ENCODE measurements around the gene GAS2.

GAS2 gene

DNA sequence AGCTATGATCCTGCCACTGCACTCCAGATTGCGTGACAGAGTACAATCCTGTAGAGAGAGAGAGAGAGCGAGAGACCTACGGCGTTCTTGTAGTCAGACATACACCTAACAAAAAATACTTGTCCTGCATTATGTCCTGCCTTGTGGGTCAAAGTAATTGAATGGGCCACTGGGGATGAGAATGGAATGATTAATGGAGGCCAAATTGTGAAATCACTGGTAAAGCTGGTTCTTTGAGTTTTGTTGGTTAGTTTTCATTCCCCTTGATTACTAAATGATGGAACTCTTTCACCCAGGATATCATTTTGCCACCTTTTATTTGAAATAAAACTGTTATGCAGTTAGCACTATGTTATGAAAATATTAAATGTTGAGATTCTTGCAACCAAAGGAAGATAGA lies 18.7 kb downstream of the GAS2 start:
- no peak overlapping the region for H3K27ac ChIP-seq (ENCODE audit: low read depth, low read length)
- H3K4me3 ChIP-seq (ENCODE audit: insufficient read depth, low read length, poor library complexity, severe bottlenecking): no peak overlapping the region
- H4K20me1 ChIP-seq (ENCODE audit: low read depth, low read length): no peaks in the 10 kb centered on the region; the same call in 1 of the 2 replicates
- H3K79me2 ChIP-seq (ENCODE audit: insufficient read depth, low read length): no peaks in the 10 kb centered on the region
- H3K9me3 ChIP-seq (ENCODE audit: insufficient read depth, low read length): no peaks in the 10 kb centered on the region
- H3K9ac ChIP-seq (ENCODE audit: low read length): no peak overlapping the region
- no peaks in the 10 kb centered on the region for H3K36me3 ChIP-seq (ENCODE audit: low read length)
- H3K4me2 ChIP-seq (ENCODE audit: low read depth, low read length, poor library complexity, severe bottlenecking): no peak overlapping the region
- H2AFZ ChIP-seq (ENCODE audit: low read depth, low read length, severe bottlenecking): no peak overlapping the region
- no peaks in the 10 kb centered on the region for H3F3A ChIP-seq (ENCODE audit: insufficient read depth)
- 0 out of 2 replicates have a peak, but pooled peaks cover 6% of the 10 kb centered on the region for H3K9me2 ChIP-seq (replicated peaks; ENCODE audit: insufficient read depth, low read length)
- no peak for TF ChIP-seq EZH2phosphoT487 (conservative IDR thresholded peaks at IDR 0.05; ENCODE audit: low read length)
- TF ChIP-seq, protein P1, sequence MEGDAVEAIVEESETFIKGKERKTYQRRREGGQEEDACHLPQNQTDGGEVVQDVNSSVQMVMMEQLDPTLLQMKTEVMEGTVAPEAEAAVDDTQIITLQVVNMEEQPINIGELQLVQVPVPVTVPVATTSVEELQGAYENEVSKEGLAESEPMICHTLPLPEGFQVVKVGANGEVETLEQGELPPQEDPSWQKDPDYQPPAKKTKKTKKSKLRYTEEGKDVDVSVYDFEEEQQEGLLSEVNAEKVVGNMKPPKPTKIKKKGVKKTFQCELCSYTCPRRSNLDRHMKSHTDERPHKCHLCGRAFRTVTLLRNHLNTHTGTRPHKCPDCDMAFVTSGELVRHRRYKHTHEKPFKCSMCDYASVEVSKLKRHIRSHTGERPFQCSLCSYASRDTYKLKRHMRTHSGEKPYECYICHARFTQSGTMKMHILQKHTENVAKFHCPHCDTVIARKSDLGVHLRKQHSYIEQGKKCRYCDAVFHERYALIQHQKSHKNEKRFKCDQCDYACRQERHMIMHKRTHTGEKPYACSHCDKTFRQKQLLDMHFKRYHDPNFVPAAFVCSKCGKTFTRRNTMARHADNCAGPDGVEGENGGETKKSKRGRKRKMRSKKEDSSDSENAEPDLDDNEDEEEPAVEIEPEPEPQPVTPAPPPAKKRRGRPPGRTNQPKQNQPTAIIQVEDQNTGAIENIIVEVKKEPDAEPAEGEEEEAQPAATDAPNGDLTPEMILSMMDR (IDR thresholded peaks at IDR 0.05; ENCODE audit: insufficient read depth, low read length, poor library complexity, severe bottlenecking): no peak
- H3K27me3 ChIP-seq (ENCODE audit: low read length): no peaks in the 10 kb centered on the region

DNA sequence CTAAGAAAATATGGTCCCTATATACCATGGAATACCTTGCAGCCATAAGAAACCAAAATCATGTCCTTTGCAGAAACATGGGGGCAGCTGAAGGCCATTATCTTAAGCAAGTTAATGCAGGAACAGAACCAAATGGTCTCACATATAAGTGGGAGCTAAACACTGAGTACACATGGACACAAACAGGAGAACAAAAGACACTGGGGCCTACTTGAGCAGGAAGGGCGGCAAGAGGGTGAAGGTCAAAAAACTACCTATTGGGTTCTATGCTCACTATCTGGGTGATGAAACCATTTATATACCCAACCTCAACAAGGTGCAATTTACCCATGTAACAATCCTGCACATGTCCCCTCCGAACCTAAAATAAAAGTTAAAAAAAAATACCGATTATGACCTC lies 22.5 kb downstream of the GAS2 start:
- no peaks in the 10 kb centered on the region for H4K20me1 ChIP-seq (ENCODE audit: low read depth, low read length)
- TF ChIP-seq, protein P1 (IDR thresholded peaks at IDR 0.05; ENCODE audit: insufficient read depth, low read length, poor library complexity, severe bottlenecking): no peak
- no peak overlapping the region for H3K9ac ChIP-seq (ENCODE audit: low read length)
- no peaks in the 10 kb centered on the region for H3K79me2 ChIP-seq (ENCODE audit: insufficient read depth, low read length)
- no peaks in the 10 kb centered on the region for H3K36me3 ChIP-seq (ENCODE audit: low read length)
- H3K9me2 ChIP-seq (replicated peaks; ENCODE audit: insufficient read depth, low read length): 0 out of 2 replicates have a peak, but pooled peaks cover 6% of the 10 kb centered on the region
- H2AFZ ChIP-seq (ENCODE audit: low read depth, low read length, severe bottlenecking): no peak overlapping the region
- H3K4me3 ChIP-seq (ENCODE audit: insufficient read depth, low read length, poor library complexity, severe bottlenecking): no peak overlapping the region
- H3K4me2 ChIP-seq (ENCODE audit: low read depth, low read length, poor library complexity, severe bottlenecking): no peak overlapping the region
- H3K9me3 ChIP-seq (ENCODE audit: insufficient read depth, low read length): no peaks in the 10 kb centered on the region
- H3K27me3 ChIP-seq (ENCODE audit: low read length): no peaks in the 10 kb centered on the region
- H3F3A ChIP-seq (ENCODE audit: insufficient read depth): no peaks in the 10 kb centered on the region
- H3K27ac ChIP-seq (ENCODE audit: low read depth, low read length): no peak overlapping the region

DNA sequence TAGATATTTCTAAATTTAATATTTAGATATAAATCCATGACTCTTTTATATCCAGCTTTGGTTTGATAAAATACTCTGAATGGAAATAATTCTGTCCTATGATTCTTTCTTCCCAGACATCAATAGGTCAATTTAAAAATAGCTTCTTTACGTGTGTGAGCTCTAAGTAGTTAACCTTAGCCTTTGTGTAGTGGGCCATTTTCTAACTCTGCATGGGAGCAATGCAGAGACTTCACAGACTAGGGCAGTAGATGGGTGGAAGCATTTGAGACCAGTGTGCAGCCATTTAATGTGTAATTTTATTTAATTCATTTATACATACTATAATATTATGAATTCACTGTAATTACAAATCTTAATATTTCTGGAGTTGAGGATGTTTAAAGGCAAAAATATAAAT lies 23.8 kb downstream of the GAS2 start:
- H2AFZ ChIP-seq (ENCODE audit: low read depth, low read length, severe bottlenecking): no peak overlapping the region
- no peak overlapping the region for H3K9ac ChIP-seq (ENCODE audit: low read length)
- TF ChIP-seq, protein P1 (IDR thresholded peaks at IDR 0.05; ENCODE audit: insufficient read depth, low read length, poor library complexity, severe bottlenecking): no peak
- TF ChIP-seq EZH2phosphoT487 (conservative IDR thresholded peaks at IDR 0.05; ENCODE audit: low read length): no peak
- H3K4me2 ChIP-seq (ENCODE audit: low read depth, low read length, poor library complexity, severe bottlenecking): no peak overlapping the region
- H3K9me2 ChIP-seq (replicated peaks; ENCODE audit: insufficient read depth, low read length): no peaks in the 10 kb centered on the region
- no peaks in the 10 kb centered on the region for H3K27me3 ChIP-seq (ENCODE audit: low read length)
- no peaks in the 10 kb centered on the region for H3F3A ChIP-seq (ENCODE audit: insufficient read depth)
- H3K36me3 ChIP-seq (ENCODE audit: low read length): no peaks in the 10 kb centered on the region
- no peaks in the 10 kb centered on the region for H3K9me3 ChIP-seq (ENCODE audit: insufficient read depth, low read length)
- no peak overlapping the region for H3K27ac ChIP-seq (ENCODE audit: low read depth, low read length)
- H4K20me1 ChIP-seq (ENCODE audit: low read depth, low read length): no peaks in the 10 kb centered on the region
- no peak overlapping the region for H3K4me3 ChIP-seq (ENCODE audit: insufficient read depth, low read length, poor library complexity, severe bottlenecking)
- H3K79me2 ChIP-seq (ENCODE audit: insufficient read depth, low read length): no peaks in the 10 kb centered on the region
